CD1c-positive myeloid dendritic cell (primary cell): ENCODE data around the gene HTT.

Experiments used
- DNase-seq: peaks from one replicate; pipeline ENCODE4 v3.0.0-alpha.2; 2016; ENCODE audit errors: extremely low spot score

HTT gene

GRCh38 chr4:3234171-3235029, 159.9 kb downstream of the HTT start:
- DNase-seq, result no peak

GRCh38 chr4:3235030-3235345, 160.5 kb downstream of the HTT start:
- no peak for DNase-seq

DNA sequence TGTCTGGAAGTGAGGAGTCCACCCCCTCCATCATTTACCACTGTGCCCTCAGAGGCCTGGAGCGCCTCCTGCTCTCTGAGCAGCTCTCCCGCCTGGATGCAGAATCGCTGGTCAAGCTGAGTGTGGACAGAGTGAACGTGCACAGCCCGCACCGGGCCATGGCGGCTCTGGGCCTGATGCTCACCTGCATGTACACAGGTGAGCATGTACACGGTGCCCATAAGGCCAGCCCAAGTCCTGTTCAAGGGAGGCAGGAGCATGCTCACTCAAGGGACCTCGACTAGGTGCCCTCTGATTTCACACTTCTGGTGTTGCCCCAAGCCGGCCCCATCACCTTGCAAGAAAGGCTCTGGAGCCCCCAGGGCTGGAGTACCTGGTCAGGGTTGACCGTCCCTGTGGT, 161.1 kb downstream of the HTT start:
- no peak for DNase-seq

DNA sequence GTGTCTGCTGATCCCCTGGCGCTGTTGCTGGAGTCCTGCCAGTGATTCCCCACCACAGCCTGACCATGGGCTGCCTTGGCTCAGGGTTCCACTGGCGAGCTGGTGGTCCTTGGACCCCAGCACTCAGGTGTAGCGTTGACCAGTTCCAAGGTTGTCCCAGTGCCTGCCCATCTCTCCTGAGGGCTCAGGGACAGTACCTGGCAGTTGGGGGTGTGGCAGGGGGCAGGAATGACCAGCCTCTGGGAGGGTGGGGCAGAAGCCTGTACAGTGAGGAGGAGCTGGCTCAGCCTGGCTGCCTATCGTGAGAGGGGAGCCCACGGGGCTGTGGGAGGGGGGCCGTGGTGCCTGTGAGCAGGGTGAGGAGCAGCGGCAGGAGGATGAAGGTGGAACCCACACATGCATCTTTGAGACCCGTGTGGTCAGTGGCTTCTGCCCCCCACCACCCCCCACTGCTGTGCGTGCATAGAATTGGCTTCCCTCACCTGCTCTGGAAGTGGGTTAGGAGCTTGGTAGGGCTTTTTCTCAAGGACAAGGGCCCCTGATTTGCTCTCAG, 161.9 kb downstream of the HTT start:
- DNase-seq, result no peak

DNA sequence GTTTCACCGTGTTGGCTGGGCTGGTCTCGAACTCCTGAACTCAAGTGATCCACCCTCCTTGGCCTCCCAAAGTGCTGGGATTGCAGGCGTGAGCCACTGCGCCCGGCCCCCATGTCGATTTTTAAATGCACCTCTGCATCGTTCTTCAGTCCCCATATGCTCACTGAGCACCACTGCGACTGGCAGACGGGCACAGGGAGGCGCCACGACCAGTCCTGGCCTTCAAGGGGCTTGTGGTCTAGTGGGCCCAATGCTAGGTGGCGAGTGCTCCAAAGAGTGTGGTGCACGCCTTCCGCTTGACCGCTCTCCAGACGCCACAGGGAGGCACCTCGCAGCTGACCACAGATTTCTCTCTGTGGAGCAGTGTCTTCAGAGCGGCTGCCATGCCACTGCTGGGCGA, 162.8 kb downstream of the HTT start:
- DNase-seq, result no peak

DNA sequence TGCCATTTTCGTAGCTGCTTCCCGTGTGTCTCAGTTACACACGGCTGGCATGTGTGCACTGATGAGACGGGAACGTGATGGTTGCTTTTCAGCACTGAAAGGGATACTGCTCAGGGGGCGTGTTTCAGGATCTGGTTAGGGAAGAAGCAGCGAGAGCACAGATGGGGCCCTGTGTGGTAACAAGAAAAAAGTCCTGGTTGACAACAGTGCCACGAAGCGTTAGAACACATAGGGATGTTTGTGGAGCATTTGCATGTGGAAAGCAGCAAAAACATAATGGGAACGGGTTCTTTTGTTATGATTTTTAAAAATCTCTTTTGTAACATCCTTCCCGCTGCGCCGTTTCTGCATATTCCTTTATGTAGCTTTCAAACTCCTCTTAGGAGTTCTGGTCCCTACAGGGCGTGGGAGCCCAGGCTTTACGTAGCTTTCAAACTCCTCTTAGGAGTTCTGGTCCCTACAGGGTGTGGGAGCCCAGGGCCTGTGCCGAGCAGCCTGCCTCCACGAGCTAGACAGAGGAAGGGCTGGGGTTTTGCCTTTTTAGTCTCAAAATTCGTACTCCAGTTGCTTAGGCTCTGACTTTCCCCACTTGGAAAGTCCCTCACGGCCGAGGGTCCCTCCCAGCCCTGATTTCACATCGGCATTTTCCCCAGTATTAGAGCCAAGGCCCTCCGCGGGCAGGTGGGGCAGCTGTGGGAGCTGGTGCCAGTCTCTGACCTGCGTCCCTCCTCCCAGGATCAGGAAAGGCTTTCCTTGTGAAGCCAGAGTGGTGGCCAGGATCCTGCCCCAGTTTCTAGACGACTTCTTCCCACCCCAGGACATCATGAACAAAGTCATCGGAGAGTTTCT, 163.5 kb downstream of the HTT start:
- no peak for DNase-seq

- no peak for DNase-seq
Measured at GRCh38 chr4:3238721-3239120, 164.2 kb downstream of the HTT start.

DNA sequence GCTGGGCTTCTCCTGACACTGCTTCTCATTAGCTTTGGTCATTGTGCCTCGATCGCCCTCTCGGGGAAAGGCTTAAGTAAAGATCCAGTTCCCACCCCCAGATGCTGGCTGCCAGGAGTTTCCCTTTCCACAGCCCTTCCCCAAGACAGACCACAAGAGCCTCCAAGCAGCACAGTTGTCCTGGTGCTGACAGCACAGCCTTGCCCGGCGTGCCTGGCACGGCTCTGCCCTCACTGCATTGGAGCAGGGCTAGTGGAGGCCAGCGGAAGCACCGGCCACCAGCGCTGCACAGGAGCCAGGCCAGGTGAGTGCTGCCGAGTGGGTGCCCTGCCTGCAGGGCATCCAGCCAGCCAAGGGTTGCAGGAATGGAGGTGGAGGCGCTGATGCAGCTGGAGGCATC, 164.8 kb downstream of the HTT start:
- no peak for DNase-seq

GRCh38 chr4:3239998-3240920, 165.8 kb downstream of the HTT start:
- DNase-seq, result no peak

DNA sequence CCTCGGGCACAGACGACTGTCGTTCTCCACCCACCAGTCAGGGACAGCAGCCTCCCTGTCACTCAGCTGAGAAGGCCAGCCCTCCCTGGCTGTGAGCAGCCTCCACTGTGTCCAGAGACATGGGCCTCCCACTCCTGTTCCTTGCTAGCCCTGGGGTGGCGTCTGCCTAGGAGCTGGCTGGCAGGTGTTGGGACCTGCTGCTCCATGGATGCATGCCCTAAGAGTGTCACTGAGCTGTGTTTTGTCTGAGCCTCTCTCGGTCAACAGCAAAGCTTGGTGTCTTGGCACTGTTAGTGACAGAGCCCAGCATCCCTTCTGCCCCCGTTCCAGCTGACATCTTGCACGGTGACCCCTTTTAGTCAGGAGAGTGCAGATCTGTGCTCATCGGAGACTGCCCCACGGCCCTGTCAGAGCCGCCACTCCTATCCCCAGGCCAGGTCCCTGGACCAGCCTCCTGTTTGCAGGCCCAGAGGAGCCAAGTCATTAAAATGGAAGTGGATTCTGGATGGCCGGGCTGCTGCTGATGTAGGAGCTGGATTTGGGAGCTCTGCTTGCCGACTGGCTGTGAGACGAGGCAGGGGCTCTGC, 166.5 kb downstream of the HTT start:
- no peak for DNase-seq

DNA sequence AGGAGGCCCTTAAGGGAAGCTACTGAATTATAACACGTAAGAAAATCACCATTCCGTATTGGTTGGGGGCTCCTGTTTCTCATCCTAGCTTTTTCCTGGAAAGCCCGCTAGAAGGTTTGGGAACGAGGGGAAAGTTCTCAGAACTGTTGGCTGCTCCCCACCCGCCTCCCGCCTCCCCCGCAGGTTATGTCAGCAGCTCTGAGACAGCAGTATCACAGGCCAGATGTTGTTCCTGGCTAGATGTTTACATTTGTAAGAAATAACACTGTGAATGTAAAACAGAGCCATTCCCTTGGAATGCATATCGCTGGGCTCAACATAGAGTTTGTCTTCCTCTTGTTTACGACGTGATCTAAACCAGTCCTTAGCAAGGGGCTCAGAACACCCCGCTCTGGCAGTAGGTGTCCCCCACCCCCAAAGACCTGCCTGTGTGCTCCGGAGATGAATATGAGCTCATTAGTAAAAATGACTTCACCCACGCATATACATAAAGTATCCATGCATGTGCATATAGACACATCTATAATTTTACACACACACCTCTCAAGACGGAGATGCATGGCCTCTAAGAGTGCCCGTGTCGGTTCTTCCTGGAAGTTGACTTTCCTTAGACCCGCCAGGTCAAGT, 167.5 kb downstream of the HTT start:
- DNase-seq, result no peak

DNA sequence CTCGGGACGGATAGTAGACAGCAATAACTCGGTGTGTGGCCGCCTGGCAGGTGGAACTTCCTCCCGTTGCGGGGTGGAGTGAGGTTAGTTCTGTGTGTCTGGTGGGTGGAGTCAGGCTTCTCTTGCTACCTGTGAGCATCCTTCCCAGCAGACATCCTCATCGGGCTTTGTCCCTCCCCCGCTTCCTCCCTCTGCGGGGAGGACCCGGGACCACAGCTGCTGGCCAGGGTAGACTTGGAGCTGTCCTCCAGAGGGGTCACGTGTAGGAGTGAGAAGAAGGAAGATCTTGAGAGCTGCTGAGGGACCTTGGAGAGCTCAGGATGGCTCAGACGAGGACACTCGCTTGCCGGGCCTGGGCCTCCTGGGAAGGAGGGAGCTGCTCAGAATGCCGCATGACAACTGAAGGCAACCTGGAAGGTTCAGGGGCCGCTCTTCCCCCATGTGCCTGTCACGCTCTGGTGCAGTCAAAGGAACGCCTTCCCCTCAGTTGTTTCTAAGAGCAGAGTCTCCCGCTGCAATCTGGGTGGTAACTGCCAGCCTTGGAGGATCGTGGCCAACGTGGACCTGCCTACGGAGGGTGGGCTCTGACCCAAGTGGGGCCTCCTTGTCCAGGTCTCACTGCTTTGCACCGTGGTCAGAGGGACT, 168.8 kb downstream of the HTT start:
- DNase-seq, result no peak

GRCh38 chr4:3244002-3244401, 169.5 kb downstream of the HTT start:
- DNase-seq, result no peak

DNA sequence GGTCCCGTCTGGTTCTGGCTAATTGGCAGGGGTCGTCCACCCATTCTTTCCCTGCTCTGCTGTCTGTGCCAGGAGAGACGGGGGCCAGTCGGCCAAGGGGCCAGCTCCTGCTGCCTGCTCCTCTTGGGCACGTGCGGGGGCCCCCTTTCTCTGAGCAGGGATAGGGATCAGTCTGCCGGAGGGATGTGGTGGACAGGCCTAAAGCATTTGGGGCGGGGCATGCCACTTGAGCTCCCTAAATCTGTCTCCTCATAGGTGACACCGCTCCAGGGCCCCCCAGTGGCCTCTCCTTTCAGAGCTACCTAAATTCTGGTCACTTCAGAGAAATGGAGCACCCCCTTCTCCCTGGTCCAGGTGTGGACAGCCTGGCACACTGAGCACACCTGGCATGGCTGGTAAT, 170.3 kb downstream of the HTT start:
- DNase-seq, result no peak

GRCh38 chr4:3245676-3246075, 171.2 kb downstream of the HTT start:
- DNase-seq, result no peak

DNA sequence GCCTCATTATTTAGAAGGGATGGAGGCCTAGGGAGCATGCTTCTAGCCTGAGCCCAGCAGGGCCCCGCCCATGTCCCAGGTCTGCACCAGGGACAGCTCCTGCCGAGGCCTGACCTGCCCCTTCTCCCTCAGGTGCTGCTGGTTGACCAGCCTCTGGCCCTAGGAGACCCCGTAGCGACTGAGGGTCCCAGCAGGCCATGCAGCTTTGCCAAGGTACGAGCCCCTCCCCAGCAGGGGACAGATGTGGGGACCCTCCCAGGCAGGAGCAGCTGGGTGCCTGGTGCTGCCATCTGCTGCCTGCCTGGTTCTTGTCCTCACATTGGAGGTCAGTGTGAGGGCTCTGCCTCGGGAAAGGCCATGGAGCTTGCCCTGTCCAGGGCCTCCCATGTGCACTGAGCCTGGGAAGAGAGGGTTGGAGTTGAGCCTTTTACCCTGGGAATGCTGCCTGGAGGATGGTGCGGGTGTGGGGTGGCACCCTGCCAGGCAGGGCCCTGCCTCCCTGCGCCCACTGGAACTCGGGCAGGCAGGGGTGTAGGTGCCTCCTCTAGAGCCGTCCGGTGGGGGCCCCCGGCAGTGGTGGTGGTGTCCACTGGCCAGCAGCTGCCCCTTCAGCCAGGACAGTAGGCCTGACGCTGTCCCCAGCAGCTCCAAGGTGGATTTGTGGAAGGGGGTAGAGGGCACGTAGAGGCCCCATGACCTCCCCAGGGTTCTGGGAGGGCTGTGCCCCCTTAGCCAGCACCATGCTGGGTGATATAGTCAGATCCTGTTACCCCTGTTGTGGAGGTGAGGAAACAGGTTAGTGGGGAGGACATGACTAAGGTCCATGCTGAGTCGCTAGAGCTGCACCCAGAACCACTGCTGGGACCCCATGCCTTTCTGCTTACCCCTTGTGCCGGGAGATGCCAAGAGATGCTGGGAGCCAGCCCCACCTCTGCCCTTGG, 172.2 kb downstream of the HTT start:
- no peak for DNase-seq

DNA sequence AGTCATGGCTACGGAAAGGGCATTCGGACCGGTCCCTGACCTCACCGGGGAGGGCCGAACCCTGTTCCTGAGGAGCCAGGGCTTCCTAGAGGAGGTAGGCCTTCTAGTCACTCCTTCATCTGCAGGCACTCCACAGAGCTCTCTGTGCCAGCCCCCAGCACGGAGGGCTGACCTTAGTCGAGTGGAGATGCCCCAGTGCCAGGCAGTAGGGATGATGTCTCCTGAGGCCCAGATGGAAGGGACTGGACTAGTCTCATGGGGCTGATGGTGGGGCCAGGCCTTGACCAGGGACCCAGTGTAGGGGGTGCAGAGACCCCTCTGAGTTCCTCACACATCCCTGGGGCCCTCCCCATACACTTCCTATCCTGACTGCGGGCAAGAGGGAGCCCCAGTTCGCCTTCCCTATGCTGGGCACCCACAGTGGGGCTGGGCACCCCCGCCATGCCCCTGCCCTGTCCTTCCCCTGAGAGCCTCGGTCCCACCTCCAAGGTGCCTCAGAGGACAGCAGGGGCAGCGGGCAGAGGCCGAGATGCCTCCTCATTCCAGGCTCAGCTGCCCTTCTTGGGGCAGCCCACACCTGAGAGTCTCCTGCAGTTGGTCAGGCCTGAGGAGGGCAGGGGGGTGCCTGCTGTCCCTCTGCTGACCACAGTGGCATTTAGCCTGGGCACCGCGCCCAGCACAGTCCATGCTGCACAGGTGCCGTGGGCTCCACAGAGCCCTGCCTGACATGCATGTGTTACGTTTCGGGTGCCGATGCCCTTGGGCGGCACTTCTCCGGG, 173.1 kb downstream of the HTT start:
- no peak for DNase-seq

DNA sequence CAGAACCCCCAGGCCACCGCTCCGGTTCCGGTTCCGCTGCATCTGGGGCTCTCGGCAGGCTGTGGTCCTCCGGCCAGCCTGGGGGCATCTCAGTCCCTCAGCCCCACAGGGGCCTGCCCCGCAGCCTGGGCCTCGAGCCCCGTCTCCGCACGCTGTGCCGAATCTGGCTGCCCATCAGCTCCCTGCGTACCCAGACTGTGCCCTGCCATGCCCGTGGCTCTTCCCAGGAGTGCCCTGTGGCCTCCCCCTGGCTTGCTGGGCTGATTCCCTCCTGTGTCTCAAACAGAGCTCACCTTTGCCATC, 173.6 kb downstream of the HTT start:
- DNase-seq, result no peak
